Progenitor cell of endocrine pancreas (in vitro differentiated cells): ENCODE data around the gene RHOT2. TPM values are rescaled to one million over a fixed set of nuclear protein-coding genes. Genes with fewer than 3 reads are reported as not detected.

Experiments used
- DNase-seq: peaks from one replicate; pipeline ENCODE4 v3.0.0; 2021; ENCODE audit warnings: low spot score; ENCODE audit not compliant: unreplicated experiment
- H3K27ac Mint-ChIP-seq: 2 replicates; pipeline ENCODE4 v1.8.0; 2021; ENCODE audit warnings: mild to moderate bottlenecking, moderate library complexity, mixed read lengths
- H3K27me3 Mint-ChIP-seq: 2 replicates; pipeline ENCODE4 v1.8.0; 2021; ENCODE audit warnings: mixed read lengths
- H3K36me3 Mint-ChIP-seq: 2 replicates; pipeline ENCODE4 v1.8.0; 2022; ENCODE audit warnings: mixed read lengths; ENCODE audit not compliant: insufficient read depth
- H3K4me1 Mint-ChIP-seq: 2 replicates; pipeline ENCODE4 v1.8.0; 2021; ENCODE audit warnings: low read depth, mixed read lengths
- H3K4me3 Mint-ChIP-seq: 2 replicates; pipeline ENCODE4 v1.8.0; 2021; ENCODE audit warnings: low read depth, mild to moderate bottlenecking, moderate library complexity, mixed read lengths
- H3K9me3 Mint-ChIP-seq: 2 replicates; pipeline ENCODE4 v1.8.0; 2021; ENCODE audit warnings: low read depth, mixed read lengths
- total RNA-seq: library from RNA; stranded (reverse); gene quantifications from 2 replicates; pipeline ENCODE4 v1.2.1, GENCODE V29; 2021
- TF ChIP-seq, protein P1 (sequence below): fragments of 200-600 bp; sonication (generic); IDR thresholded peaks from one replicate; pipeline ENCODE4 v1.5.0; 2021; ENCODE audit warnings: antibody characterized with exemption, mild to moderate bottlenecking; ENCODE audit not compliant: unreplicated experiment

The RHOT2 gene
- total RNA-seq, 1 donor from 2014 or later: 153 TPM

DNA sequence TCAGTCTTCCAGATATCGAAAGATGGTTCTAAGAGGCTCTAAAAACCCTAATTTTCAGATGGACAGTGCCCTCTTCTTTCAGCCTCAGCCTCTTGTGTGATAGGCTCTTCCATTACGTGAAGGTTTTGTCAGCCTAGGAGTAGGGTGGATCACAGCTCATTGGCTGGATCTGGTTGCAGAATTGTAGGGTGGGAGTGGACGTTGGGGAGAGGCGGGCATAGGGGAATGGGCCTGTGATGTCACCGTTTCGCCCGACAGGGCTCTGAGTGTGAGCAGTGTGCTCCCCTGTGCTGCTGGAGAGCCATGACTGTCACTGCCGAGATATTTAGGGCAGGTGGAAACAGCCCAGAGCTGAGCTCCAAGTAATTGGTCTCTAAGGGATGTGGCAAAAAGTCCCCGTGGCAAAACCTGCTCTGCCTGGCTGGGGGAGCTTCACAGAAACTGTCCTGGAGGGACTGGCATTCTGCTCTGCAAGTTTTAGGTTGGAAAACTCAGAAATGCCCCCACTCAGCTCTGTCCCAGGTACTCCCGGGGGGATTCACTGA, 43.3 kb upstream of the RHOT2 start:
- Mint-ChIP-seq H3K27me3 (no peaks in the 10 kb centered on the region), H3K27ac (peak overlapping the region; percentile 52)
- TF ChIP-seq, protein P1, sequence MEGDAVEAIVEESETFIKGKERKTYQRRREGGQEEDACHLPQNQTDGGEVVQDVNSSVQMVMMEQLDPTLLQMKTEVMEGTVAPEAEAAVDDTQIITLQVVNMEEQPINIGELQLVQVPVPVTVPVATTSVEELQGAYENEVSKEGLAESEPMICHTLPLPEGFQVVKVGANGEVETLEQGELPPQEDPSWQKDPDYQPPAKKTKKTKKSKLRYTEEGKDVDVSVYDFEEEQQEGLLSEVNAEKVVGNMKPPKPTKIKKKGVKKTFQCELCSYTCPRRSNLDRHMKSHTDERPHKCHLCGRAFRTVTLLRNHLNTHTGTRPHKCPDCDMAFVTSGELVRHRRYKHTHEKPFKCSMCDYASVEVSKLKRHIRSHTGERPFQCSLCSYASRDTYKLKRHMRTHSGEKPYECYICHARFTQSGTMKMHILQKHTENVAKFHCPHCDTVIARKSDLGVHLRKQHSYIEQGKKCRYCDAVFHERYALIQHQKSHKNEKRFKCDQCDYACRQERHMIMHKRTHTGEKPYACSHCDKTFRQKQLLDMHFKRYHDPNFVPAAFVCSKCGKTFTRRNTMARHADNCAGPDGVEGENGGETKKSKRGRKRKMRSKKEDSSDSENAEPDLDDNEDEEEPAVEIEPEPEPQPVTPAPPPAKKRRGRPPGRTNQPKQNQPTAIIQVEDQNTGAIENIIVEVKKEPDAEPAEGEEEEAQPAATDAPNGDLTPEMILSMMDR: no peak

DNA sequence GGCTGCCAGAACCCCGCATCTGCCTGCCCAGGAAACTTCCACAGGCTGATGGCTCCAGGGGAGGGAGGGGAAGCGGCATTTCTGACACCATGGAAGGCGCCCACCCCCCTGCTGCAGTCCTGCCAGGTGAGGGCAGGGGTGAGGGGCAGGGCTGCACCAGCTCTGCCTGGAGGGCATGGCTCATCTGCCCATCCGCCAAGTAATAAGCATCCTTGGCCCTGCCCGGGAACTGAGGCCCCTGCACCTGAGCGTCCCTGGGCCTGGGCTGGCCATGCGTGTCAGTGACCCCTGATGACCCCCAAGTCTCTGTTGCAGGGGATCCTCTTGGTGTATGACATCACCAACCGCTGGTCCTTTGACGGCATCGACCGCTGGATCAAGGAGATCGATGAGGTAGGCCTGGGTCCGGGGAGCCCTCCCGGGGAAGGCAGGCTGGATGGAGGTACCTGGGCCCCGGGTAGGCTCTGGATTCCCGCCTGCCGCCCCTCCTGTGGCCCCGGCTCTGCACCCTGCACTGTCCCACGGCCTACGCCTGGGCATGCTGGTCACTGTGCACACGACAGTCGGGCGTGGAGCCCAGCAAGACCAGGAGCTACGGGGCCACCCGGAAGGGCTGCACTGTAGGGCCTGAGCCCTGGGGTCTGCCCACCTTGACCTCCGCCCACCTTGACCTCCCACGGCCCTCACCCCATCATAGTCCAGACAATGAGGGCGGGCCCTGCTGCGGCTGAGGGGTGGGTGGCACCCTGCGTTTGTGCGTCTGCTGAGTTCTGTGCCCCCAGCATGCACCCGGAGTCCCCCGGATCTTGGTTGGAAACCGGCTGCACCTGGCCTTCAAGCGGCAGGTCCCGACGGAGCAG, 42.6 kb upstream of the RHOT2 start:
- H3K27me3 Mint-ChIP-seq: no peaks in the 10 kb centered on the region
- peaks cover 6% of the 10 kb centered on the region for H3K36me3 Mint-ChIP-seq

More for the DNA sequence above, 43.3 kb upstream of the RHOT2 start:
- no peak for DNase-seq
- peaks cover 9% of the 10 kb centered on the region for H3K4me1 Mint-ChIP-seq
- no peaks in the 10 kb centered on the region for H3K9me3 Mint-ChIP-seq
- H3K4me3 Mint-ChIP-seq: no peak overlapping the region
- H3K36me3 Mint-ChIP-seq: peaks cover 6% of the 10 kb centered on the region

DNA sequence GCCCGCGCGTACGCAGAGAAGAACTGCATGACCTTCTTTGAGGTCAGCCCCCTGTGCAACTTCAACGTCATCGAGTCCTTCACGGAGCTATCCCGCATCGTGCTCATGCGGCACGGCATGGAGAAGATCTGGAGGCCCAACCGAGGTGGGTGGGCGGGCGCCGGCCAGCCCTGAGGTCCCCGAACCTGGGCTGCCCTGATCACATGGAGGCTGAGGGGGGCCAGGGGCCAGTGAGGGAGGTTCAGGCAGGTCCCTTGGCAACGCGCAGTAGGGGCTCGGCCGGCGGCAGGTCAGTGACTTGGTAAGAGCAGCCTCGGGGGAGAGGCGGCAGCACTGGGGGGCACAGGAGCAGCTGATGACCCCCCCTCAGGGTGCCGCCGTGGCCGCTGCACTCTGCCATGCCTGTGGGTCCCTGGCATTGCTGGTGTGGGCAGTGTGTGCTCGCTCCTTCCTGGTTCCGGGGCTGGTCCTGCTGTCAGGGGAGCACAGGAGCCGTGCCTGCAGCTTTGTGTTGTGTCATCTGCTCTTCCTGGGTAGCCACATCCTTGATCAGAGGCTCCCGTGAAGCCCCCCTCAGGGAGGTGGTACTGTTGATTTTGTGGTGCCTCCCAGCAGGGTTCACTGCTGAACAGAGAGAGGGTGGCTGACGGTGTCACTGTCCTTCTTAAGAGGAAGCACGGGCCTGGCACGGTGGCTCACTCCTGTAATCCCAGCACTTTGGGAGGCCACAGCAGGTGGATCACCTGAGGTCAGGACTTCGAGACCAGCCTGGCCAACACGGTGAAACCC, 41.8 kb upstream of the RHOT2 start:
- H3K9me3 Mint-ChIP-seq: no peaks in the 10 kb centered on the region

More for the DNA sequence above, 42.6 kb upstream of the RHOT2 start:
- TF ChIP-seq, protein P1: no peak
- H3K27ac Mint-ChIP-seq: no peak overlapping the region
- no peak for DNase-seq
- H3K9me3 Mint-ChIP-seq: no peaks in the 10 kb centered on the region
- peaks cover 11% of the 10 kb centered on the region for H3K4me1 Mint-ChIP-seq
- H3K4me3 Mint-ChIP-seq: no peak overlapping the region

DNA sequence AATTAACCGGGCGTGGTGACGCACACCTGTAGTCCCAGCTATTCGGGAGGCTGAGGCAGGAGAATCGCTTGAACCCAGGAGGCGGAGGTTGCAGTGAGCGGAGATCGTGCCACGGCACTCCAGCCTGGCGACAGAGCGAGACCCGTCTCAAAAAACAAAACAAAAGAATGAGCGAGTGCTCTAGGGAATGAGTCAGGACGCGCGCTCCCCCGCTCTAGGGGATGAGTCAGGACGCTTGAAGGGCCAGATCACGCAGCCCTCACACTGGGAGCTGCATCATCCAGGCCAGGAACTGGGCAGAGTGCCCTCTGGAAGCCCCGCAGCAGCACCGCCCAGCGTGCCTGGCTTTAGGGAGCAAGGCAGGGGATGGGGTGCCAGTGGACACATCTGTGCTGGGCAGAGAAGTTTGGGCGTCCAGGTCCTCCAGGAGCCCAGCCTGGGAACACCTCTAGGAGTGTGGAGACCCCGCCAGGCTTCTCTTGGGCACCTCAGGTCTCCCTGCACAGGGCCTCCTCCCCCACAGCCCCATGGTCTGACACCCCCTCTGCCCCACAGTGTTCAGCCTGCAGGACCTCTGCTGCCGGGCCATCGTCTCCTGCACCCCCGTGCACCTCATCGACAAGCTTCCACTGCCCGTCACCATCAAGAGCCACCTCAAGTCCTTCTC, 41.0 kb upstream of the RHOT2 start:
- TF ChIP-seq, protein P1: no peak
- H3K27me3 Mint-ChIP-seq: no peaks in the 10 kb centered on the region
- no peak overlapping the region for H3K4me3 Mint-ChIP-seq
- H3K4me1 Mint-ChIP-seq: peaks cover 11% of the 10 kb centered on the region
- no peaks in the 10 kb centered on the region for H3K9me3 Mint-ChIP-seq
- no peak for DNase-seq
- H3K27ac Mint-ChIP-seq: peak overlapping the region; percentile 56
- peaks cover 6% of the 10 kb centered on the region for H3K36me3 Mint-ChIP-seq

More for the DNA sequence above, 41.8 kb upstream of the RHOT2 start:
- TF ChIP-seq, protein P1: no peak
- H3K4me1 Mint-ChIP-seq: peaks cover 11% of the 10 kb centered on the region
- no peak for DNase-seq
- peaks cover 6% of the 10 kb centered on the region for H3K36me3 Mint-ChIP-seq
- H3K27ac Mint-ChIP-seq: peak overlapping the region; percentile 56
- H3K27me3 Mint-ChIP-seq: no peaks in the 10 kb centered on the region
- no peak overlapping the region for H3K4me3 Mint-ChIP-seq
